ENCODE measurements around the gene SPOCK3.

GRCh38 chr4:167150587-167150986, 83.7 kb downstream of the SPOCK3 start:
- TF ChIP-seq GABPA (IDR thresholded peaks at IDR 0.05 in 1 of 2, conservative IDR thresholded peaks at IDR 0.05 in 1 of 2) (no peak), CTCF (IDR thresholded peaks at IDR 0.05; ENCODE audit: low read depth, low read length, missing input control) (no peak), TAF1 (conservative IDR thresholded peaks at IDR 0.05) (no peak), REST (IDR thresholded peaks at IDR 0.05) (no peak), SP1 (IDR thresholded peaks at IDR 0.05) (no peak), JUND (IDR thresholded peaks at IDR 0.05) (no peak), HNF4A (conservative IDR thresholded peaks at IDR 0.05) (no peak), FOXA1 (IDR thresholded peaks at IDR 0.05) (no peak), RAD21 (IDR thresholded peaks at IDR 0.05) (no peak), ATF3 (IDR thresholded peaks at IDR 0.05) (no peak)

Data from liver (tissue), 3 donors.